GM10248 (cell line): ENCODE data around the gene ERG28.

ENCODE experiments used
- CTCF ChIA-PET: fragments of 300-600 bp; sonication (Branson Sonifier 250); formaldehyde crosslinking; extraction: SDS; loops from one replicate; lab custom pipeline; 2021; ENCODE audit warnings: antibody characterized with exemption; lab: Yijun Ruan, JAX
- POLR2A ChIA-PET: fragments of 350-650 bp; sonication (Branson Sonifier 250); formaldehyde crosslinking; extraction: SDS; loops from one replicate; lab custom pipeline; 2020; ENCODE audit warnings: antibody characterized with exemption; lab: Yijun Ruan, JAX
- DNase-seq: peaks from one replicate; pipeline ENCODE4 v3.0.0; 2012; ENCODE audit errors: extremely low spot score
- CTCF ChIP-seq: IDR thresholded peaks from 2 replicates; pipeline ENCODE4 v1.5.1; 2012; ENCODE audit warnings: mild to moderate bottlenecking, low read depth; ENCODE audit errors: extremely low read depth, missing control alignments, control extremely low read depth

The ERG28 gene

GRCh38 chr14:75636100-75636692 is 24.5 kb downstream of the ERG28 start:
- CTCF ChIA-PET = interaction anchor here (0.7 to 2.8 kb wide), 12 partner anchors 9 to 117 kb away, joined by 3 to 12 read pairs (median 4); no protein-coding TSS in a partner anchor

GRCh38 chr14:75634848-75635247 is 25.8 kb downstream of the ERG28 start:
- POLR2A ChIA-PET = no interaction called here
- CTCF ChIA-PET = interaction anchor here (0.9 to 2.8 kb wide), 8 partner anchors 12 to 1238 kb away, joined by 3 to 12 read pairs (median 4); no protein-coding TSS in a partner anchor
- no peak for DNase-seq
- TF ChIP-seq CTCF = no peak

More at GRCh38 chr14:75636100-75636692, 24.5 kb downstream of the ERG28 start:
- no peak for TF ChIP-seq CTCF
- no peak for DNase-seq
- POLR2A ChIA-PET = no interaction called here

GRCh38 chr14:75631453-75631831 is 29.2 kb downstream of the ERG28 start:
- ChIA-PET POLR2A (no interaction called here), CTCF (interaction anchor here (0.7 to 2.4 kb wide), 2 partner anchors 23 to 70 kb away, joined by 3 to 7 read pairs; no protein-coding TSS in a partner anchor)
- DNase-seq = no peak
- TF ChIP-seq CTCF = no peak

GRCh38 chr14:75630695-75631452 is 29.8 kb downstream of the ERG28 start:
- ChIA-PET CTCF (interaction anchor here (0.7 to 2.4 kb wide), 2 partner anchors 23 to 70 kb away, joined by 3 to 7 read pairs; no protein-coding TSS in a partner anchor), POLR2A (no interaction called here)
- TF ChIP-seq CTCF = no peak
- no peak for DNase-seq

GRCh38 chr14:75628816-75629215 is 31.9 kb downstream of the ERG28 start:
- ChIA-PET POLR2A (no interaction called here), CTCF (interaction anchor here (1.0 to 1.4 kb wide), 3 partner anchors 9 to 25 kb away, joined by 3 to 5 read pairs (median 3); no protein-coding TSS in a partner anchor)
- TF ChIP-seq CTCF = no peak
- DNase-seq = no peak

GRCh38 chr14:75627406-75627805 is 33.3 kb downstream of the ERG28 start:
- CTCF ChIA-PET = interaction anchor here (0.9 to 1.5 kb wide), 4 partner anchors 9 to 31 kb away, joined by 3 to 5 read pairs (median 3); no protein-coding TSS in a partner anchor
- TF ChIP-seq CTCF = no peak
- POLR2A ChIA-PET = no interaction called here
- DNase-seq = no peak
